ENCODE measurements around the gene SUPT7L. TPM values are rescaled to one million over a fixed set of nuclear protein-coding genes. Genes with fewer than 3 reads are reported as not detected.

The SUPT7L gene
- total and polyA plus RNA-seq, 2 of the 13 experiments (the other 11 are each of a cell fraction or from before 2014, with no cell fraction given), result 32.9 to 77.5 TPM

- TF ChIP-seq ZNF318 (CRISPR knock-in tag; IDR thresholded peaks at IDR 0.05), result 0 out of 2 replicates have a peak, but pooled peaks have one; percentile 43
- TF ChIP-seq STAT6 (CRISPR knock-in tag; IDR thresholded peaks at IDR 0.05; ENCODE audit: borderline replicate concordance), result no peak; the same call in 1 of the 2 replicates
- TF ChIP-seq ZNF251 (CRISPR knock-in tag; IDR thresholded peaks at IDR 0.05), result 0 out of 2 replicates have a peak, but pooled peaks have one; percentile 54
- TF ChIP-seq ZNF383 (CRISPR knock-in tag; IDR thresholded peaks at IDR 0.05; ENCODE audit: borderline replicate concordance), result no peak
- TF ChIP-seq PCBP1 (IDR thresholded peaks at IDR 0.05; ENCODE audit: borderline replicate concordance, low read depth, low read length), result no peak; the same call in 1 of the 2 replicates
- TF ChIP-seq AHDC1 (CRISPR knock-in tag; IDR thresholded peaks at IDR 0.05; ENCODE audit: borderline replicate concordance), result peak; percentile 42; the same call in 1 of the 2 replicates
- TF ChIP-seq ETV6 (CRISPR knock-in tag; conservative IDR thresholded peaks at IDR 0.05), result no peak; the same call in 1 of the 2 replicates
- no peak; the same call in none of the 2 replicates for TF ChIP-seq ZSCAN21 (CRISPR knock-in tag; IDR thresholded peaks at IDR 0.05; ENCODE audit: borderline replicate concordance)
- TF ChIP-seq ZNF121 (CRISPR knock-in tag; IDR thresholded peaks at IDR 0.05), result peak; percentile 54; the same call in 1 of the 2 replicates
Observed at GRCh38 chr2:27663285-27664153, at the start of gene SUPT7L, which contains the start of gene SLC4A1AP (continued).
